GM18873 (cell line): ENCODE results near the gene FBXW4.
"Not testable (repeated sequence)": the region's sequence is repeated elsewhere in the genome, so short reads cannot be mapped to it uniquely, and the experiment has no call there.

Experiments
- ATAC-seq: cut with Tn5 transposase; IDR thresholded peaks from one replicate; pipeline ENCODE4 v1.9.1; 2021; ENCODE audit warnings: mild to moderate bottlenecking, moderate library complexity, moderate number of reproducible peaks; ENCODE audit not compliant: unreplicated experiment, low FRiP score

The FBXW4 gene

GRCh38 chr10:101660256-101660655 lies 34.7 kb downstream of the FBXW4 start:
- no peak for ATAC-seq

GRCh38 chr10:101658975-101659374 lies 36.0 kb downstream of the FBXW4 start:
- ATAC-seq, result no peak

- no peak for ATAC-seq
Measured at GRCh38 chr10:101656890-101657289, 38.1 kb downstream of the FBXW4 start.

GRCh38 chr10:101655570-101655969 lies 39.4 kb downstream of the FBXW4 start:
- no peak for ATAC-seq

GRCh38 chr10:101653536-101653935 lies 41.4 kb downstream of the FBXW4 start:
- no peak for ATAC-seq

GRCh38 chr10:101651336-101651735 lies 43.6 kb downstream of the FBXW4 start:
- no peak for ATAC-seq

- no peak for ATAC-seq
Measured at GRCh38 chr10:101650863-101651262, 44.1 kb downstream of the FBXW4 start.

GRCh38 chr10:101649525-101650085 lies 45.4 kb downstream of the FBXW4 start:
- no peak for ATAC-seq

- no peak for ATAC-seq
Measured at GRCh38 chr10:101647255-101647654, 47.7 kb downstream of the FBXW4 start.

GRCh38 chr10:101646364-101646763 lies 48.6 kb downstream of the FBXW4 start:
- no peak for ATAC-seq

GRCh38 chr10:101645659-101646058 lies 49.3 kb downstream of the FBXW4 start:
- no peak for ATAC-seq

- no peak for ATAC-seq
Measured at GRCh38 chr10:101644002-101644401, 51.0 kb downstream of the FBXW4 start.

GRCh38 chr10:101643546-101643945 lies 51.4 kb downstream of the FBXW4 start:
- no peak for ATAC-seq

GRCh38 chr10:101639141-101639900 lies 55.6 kb downstream of the FBXW4 start:
- no peak for ATAC-seq

- ATAC-seq, result not testable (repeated sequence)
Measured at GRCh38 chr10:101633510-101633909, 61.5 kb downstream of the FBXW4 start.

GRCh38 chr10:101631821-101632475 lies 63.0 kb downstream of the FBXW4 start:
- no peak for ATAC-seq

- no peak for ATAC-seq
Measured at GRCh38 chr10:101630633-101630920, 64.4 kb downstream of the FBXW4 start.

- ATAC-seq, result no peak
Measured at GRCh38 chr10:101629837-101630632, 64.9 kb downstream of the FBXW4 start.

- no peak for ATAC-seq
Measured at GRCh38 chr10:101625821-101626412, 69.1 kb downstream of the FBXW4 start.

GRCh38 chr10:101624526-101625102 lies 70.4 kb downstream of the FBXW4 start:
- no peak for ATAC-seq
